Stomach (tissue), 4 donors: ENCODE results near the gene CDH18.

Source experiments
- CTCF ChIP-seq, 7 experiments: fragments of 450-650 bp in 4 of 7; fragments of 200-600 bp in 3 of 7; sonication (generic) in 3 of 7; IDR thresholded peaks; one replicate each; pipeline ENCODE4 v1.5.1; 2016 to 2019; ENCODE audit warnings: antibody characterized with exemption in 7 of 7, control low read depth in 2 of 7, mild to moderate bottlenecking in 1 of 7
- EP300 ChIP-seq: sonication (generic); formaldehyde crosslinking; IDR thresholded peaks from one replicate; pipeline ENCODE4 v1.6.1; 2017; ENCODE audit warnings: antibody characterized with exemption
- POLR2A ChIP-seq, 4 donors: fragments of 450-650 bp; IDR thresholded peaks; one replicate each; pipeline ENCODE4 v1.6.1; 2016; ENCODE audit warnings: antibody characterized with exemption in 4 of 4, control low read depth in 2 of 4, mild to moderate bottlenecking in 1 of 4, moderate library complexity in 1 of 4
- POLR2AphosphoS5 ChIP-seq, 3 donors: sonication (generic); formaldehyde crosslinking; IDR thresholded peaks; one replicate each; pipeline ENCODE4 v1.6.1; 2016; ENCODE audit warnings: antibody characterized with exemption in 3 of 3

GRCh38 chr5:19986031-19986619 is 1.9 kb downstream of the CDH18 start:
- TF ChIP-seq POLR2A (IDR thresholded peaks at IDR 0.05), result no peak
- no peak for TF ChIP-seq CTCF (IDR thresholded peaks at IDR 0.05)
- no peak for TF ChIP-seq EP300
- TF ChIP-seq POLR2AphosphoS5 (IDR thresholded peaks at IDR 0.05), result no peak
